Ascending aorta (tissue), 2 donors: Measurements from ENCODE around the gene GNB1L. TPM values are rescaled to one million over a fixed set of nuclear protein-coding genes. Genes with fewer than 3 reads are reported as not detected.

Source experiments
- DNase-seq, 2 donors: peaks; one replicate each; pipeline ENCODE4 v3.0.0-alpha.2; 2019; ENCODE audit warnings: low spot score in 2 of 2
- H3K27ac ChIP-seq, 2 donors: fragments of 200-600 bp; sonication (generic); one replicate each; pipeline ENCODE4 v1.5.1; 2016 to 2017; ENCODE audit warnings: mild to moderate bottlenecking in 1 of 2
- H3K27me3 ChIP-seq: fragments of 200-600 bp; sonication (generic); one replicate; pipeline ENCODE4 v1.5.1; 2017
- H3K36me3 ChIP-seq, 2 donors: fragments of 200-600 bp; sonication (generic); one replicate each; pipeline ENCODE4 v1.5.1; 2016
- H3K4me1 ChIP-seq, 2 donors: fragments of 200-600 bp; sonication (generic); one replicate each; pipeline ENCODE4 v1.5.1; 2016 to 2017; ENCODE audit warnings: mild to moderate bottlenecking in 1 of 2
- H3K4me3 ChIP-seq, 2 donors: fragments of 200-600 bp; sonication (generic); one replicate each; pipeline ENCODE4 v1.5.1; 2016 to 2017; ENCODE audit warnings: mild to moderate bottlenecking in 1 of 2
- H3K9me3 ChIP-seq, 2 donors: fragments of 200-600 bp; sonication (generic); one replicate each; pipeline ENCODE4 v1.5.1; 2016
- intact Hi-C: fragments of 100-400 bp; cut with DNase I; formaldehyde crosslinking; loops from one replicate; pipeline ENCODE4 v1.15.1; 2023
- total RNA-seq: library from RNA; depleted of rRNA; stranded (reverse); fragments of >200 nt; gene quantifications from one replicate; pipeline ENCODE4 v1.1.0, GENCODE V29; 2016
- TF ChIP-seq, protein P1 (sequence below), 3 experiments: fragments of 200-600 bp in 2 of 3; fragments of 450-650 bp in 1 of 3; sonication (generic) in 2 of 3; IDR thresholded peaks; one replicate each; pipeline ENCODE4 v1.5.1; 2016 to 2019; ENCODE audit warnings: antibody characterized with exemption in 3 of 3, mild to moderate bottlenecking in 1 of 3, moderate library complexity in 1 of 3

The GNB1L gene
- total RNA-seq, 1 donor from 2014 or later, result 7.9 TPM

DNA sequence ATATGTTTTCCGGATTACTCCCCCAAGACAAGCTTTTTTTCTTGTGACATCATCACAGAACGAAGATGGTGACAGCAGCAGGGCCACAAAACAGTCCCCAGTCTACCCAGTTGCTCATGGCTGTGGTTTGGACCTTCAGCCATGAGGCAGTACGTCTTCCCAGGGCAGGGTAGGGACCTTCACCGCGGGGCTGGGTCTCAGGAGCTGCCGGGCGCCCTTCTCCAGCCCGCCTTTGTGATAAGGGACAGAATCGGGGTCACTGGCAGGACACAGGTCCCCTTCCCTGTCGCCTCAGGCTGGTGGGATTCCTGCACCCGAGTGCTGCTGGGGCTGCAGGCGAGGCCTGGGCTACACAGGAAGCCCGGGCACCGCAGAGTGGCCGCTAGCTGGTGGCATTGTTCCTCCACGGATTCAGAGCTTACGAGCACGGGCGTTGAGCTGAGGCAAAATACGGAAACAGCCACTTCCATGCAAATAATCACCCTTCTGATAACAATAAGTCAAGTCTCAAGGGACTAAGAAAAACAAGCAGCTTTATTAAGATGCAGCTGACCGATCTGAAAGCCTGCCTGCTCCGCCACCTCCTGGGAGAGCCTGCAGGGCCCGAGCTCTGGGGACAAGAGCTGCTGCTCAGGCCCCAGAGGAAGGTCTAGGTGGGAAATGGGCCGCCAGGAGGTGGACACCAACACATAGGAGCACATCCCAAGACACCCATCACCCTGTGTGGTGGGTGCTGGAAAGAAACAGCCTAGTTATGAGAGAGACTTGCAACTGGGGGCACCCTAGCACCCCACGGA is 81.8 kb downstream of the GNB1L start:
- DNase-seq, result no peak
- H3K4me1 ChIP-seq, result no peaks in the 10 kb centered on the region
- H3K4me3 ChIP-seq, result no peak overlapping the region
- H3K36me3 ChIP-seq, result no peaks in the 10 kb centered on the region
- H3K9me3 ChIP-seq, result no peaks in the 10 kb centered on the region
- TF ChIP-seq, protein P1, sequence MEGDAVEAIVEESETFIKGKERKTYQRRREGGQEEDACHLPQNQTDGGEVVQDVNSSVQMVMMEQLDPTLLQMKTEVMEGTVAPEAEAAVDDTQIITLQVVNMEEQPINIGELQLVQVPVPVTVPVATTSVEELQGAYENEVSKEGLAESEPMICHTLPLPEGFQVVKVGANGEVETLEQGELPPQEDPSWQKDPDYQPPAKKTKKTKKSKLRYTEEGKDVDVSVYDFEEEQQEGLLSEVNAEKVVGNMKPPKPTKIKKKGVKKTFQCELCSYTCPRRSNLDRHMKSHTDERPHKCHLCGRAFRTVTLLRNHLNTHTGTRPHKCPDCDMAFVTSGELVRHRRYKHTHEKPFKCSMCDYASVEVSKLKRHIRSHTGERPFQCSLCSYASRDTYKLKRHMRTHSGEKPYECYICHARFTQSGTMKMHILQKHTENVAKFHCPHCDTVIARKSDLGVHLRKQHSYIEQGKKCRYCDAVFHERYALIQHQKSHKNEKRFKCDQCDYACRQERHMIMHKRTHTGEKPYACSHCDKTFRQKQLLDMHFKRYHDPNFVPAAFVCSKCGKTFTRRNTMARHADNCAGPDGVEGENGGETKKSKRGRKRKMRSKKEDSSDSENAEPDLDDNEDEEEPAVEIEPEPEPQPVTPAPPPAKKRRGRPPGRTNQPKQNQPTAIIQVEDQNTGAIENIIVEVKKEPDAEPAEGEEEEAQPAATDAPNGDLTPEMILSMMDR (IDR thresholded peaks at IDR 0.05), result no peak
- intact Hi-C loops, result no loop called here
- H3K27ac ChIP-seq, result no peak overlapping the region
- no peaks in the 10 kb centered on the region for H3K27me3 ChIP-seq

DNA sequence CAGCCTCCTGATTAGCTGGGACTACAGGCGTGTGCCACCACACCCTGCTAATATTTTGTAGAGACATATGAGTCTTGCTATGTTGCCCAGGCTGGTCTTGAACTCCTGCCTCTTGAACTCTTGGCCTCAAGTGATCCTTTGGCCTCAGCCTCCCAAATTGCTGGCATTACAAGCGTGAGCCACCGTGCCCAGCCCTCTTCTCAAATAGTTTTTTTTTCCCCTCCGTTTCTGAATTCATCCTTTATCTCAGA is 82.3 kb downstream of the GNB1L start:
- H3K27ac ChIP-seq, result no peak overlapping the region
- DNase-seq, result no peak

DNA sequence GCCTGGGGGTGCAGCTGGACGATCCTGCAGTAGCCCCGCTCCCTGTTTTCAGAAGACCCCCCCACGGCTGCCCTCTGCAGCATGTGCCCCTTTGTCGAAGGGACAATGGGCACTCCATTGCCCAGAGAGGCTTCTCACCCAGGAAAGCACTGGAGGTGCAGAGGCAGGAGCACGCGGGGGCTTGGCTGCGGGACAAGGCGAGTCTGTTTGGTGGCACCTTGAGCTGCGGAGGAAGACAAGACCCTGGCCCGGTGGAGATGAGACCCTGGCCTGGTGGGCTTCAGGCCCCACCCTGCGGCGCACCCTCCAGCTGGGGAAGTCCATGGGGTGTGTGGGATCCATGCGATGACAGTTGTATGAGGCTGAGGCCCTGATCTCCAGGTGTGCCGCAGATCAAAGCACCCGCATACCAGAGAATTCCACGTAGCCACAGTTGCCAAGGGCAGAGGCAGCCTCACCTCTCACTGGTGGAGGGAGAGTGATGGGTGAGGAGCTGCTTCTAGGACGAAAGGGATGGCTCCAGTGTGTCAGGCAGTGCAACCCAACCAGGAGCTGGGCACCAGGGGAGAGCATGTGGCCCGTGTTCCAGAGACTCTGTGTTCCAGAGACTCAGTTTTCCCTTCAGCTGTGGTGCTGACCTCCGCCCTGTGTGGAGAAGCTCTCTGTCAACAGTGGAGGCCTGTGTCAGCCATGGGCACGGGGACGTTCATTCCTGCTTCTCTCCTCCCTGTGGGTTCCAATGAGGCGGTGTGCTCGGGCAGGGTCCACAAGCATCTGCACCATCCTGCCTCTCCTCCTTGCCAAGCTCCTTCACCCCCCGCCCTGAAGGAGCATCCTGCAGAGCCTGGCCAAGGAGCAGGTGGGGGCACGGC is 84.1 kb downstream of the GNB1L start:
- TF ChIP-seq, protein P1 (IDR thresholded peaks at IDR 0.05), result no peak
- intact Hi-C loops, result no loop called here
- Histone ChIP-seq H3K4me1 (no peaks in the 10 kb centered on the region), H3K9me3 (no peaks in the 10 kb centered on the region), H3K27ac (no peak overlapping the region), H3K36me3 (no peaks in the 10 kb centered on the region), H3K4me3 (no peak overlapping the region), H3K27me3 (no peaks in the 10 kb centered on the region)
- no peak for DNase-seq

More for the DNA sequence above, 82.3 kb downstream of the GNB1L start:
- intact Hi-C loops, result no loop called here
- no peaks in the 10 kb centered on the region for H3K4me1 ChIP-seq
- H3K9me3 ChIP-seq, result no peaks in the 10 kb centered on the region
- H3K27me3 ChIP-seq, result no peaks in the 10 kb centered on the region
- H3K36me3 ChIP-seq, result no peaks in the 10 kb centered on the region
- H3K4me3 ChIP-seq, result no peak overlapping the region
- TF ChIP-seq, protein P1 (IDR thresholded peaks at IDR 0.05), result no peak

DNA sequence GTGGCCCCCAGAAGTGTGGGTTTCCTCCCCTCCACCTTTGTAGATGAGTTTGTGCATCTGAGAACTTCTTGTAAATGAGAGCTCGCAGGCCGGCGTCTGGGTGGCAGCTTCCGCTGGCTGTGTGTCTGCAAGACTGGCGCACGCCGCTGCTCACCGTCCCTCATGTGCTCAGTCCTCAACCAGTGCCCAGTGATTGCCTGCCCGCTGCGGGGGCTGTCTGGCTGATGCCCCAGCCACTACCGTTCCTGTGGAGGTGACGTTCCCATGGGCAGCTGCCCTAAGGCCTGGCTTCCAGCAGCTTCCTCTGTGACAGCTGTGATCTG is 85.3 kb downstream of the GNB1L start:
- H3K4me3 ChIP-seq, result no peak overlapping the region
- H3K27ac ChIP-seq, result no peak overlapping the region
- TF ChIP-seq, protein P1 (IDR thresholded peaks at IDR 0.05), result no peak
- H3K27me3 ChIP-seq, result no peaks in the 10 kb centered on the region
- no peaks in the 10 kb centered on the region for H3K4me1 ChIP-seq
- no peaks in the 10 kb centered on the region for H3K36me3 ChIP-seq
- no peaks in the 10 kb centered on the region for H3K9me3 ChIP-seq
- DNase-seq, result no peak
- intact Hi-C loops, result no loop called here

DNA sequence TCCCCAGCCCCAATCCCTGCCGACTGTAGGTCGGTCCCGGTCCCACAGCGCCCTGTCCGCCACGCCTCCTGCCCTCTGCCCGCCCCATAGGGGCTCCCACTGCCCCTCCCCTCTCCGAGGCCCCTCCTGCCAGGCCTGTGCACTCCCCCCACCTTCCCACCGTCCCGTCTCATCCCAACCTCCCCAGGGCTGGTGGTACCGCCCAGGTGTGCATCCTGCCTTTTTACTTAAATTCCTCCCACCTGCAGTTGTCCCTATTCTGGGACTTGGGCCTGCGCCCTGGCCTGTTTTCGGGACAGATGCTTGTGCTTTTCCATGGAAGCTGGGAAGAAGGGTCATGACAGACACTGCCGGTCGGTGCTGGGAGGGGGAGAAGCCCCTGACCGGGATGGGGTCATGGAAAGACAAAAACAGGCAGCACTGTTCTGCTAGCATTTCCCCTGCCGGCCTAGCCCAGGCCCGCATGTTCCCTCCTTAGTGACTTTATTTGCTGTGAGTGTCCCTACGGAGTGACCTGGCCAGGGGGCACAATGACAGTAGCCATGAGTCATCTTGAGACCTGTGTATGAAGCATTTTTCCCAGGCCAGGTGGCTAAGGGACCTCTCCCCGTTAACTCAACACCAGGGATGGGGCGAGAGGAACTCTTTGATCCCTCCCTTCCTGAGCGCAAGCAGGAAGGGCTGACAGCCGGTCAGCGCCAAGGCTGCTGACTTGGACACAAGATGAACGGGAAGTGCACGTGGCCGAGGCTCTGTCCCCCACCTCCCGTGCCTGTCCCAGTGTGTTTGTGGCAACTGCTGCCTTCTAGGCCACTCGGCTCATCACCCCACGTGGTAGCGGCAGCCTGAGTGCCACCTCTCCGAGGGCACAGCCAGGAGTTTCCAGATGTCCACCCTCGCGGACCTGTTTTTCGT is 87.0 kb downstream of the GNB1L start:
- Histone ChIP-seq H3K27me3 (no peaks in the 10 kb centered on the region), H3K27ac (no peak overlapping the region), H3K4me3 (peak overlapping the region in 1 of 2 donors; percentile 30), H3K4me1 (no peaks in the 10 kb centered on the region), H3K36me3 (no peaks in the 10 kb centered on the region), H3K9me3 (no peaks in the 10 kb centered on the region)
- intact Hi-C loops, result no loop called here
- TF ChIP-seq, protein P1 (IDR thresholded peaks at IDR 0.05), result no peak
- no peak for DNase-seq
